MM.1S (cell line): ENCODE measurements around the gene ZFR.

Experiments used
- DNase-seq: peaks from one replicate; pipeline ENCODE4 v3.0.0-alpha.2; 2015
- H2AFZ ChIP-seq: fragments of 300-600 bp; sonication (generic); 2 replicates; pipeline ENCODE4 v1.6.0; 2016; ENCODE audit warnings: antibody characterized with exemption, low read length
- H3F3A ChIP-seq: fragments of 300-600 bp; sonication (generic); 2 replicates; pipeline ENCODE4 v1.6.1; 2016; ENCODE audit warnings: mild to moderate bottlenecking, antibody characterized with exemption, low read length, moderate library complexity, mixed read lengths; ENCODE audit not compliant: insufficient read depth
- H3K27ac ChIP-seq: fragments of 300-600 bp; sonication (generic); 2 replicates; pipeline ENCODE4 v1.5.1; 2016; ENCODE audit warnings: mild to moderate bottlenecking, low read length
- H3K27me3 ChIP-seq: fragments of 300-600 bp; sonication (generic); replicated peaks from 2 replicates; pipeline ENCODE4 v1.6.0; 2016; ENCODE audit warnings: low read length; ENCODE audit not compliant: insufficient read depth
- H3K36me3 ChIP-seq: fragments of 300-600 bp; sonication (generic); replicated peaks from 2 replicates; pipeline ENCODE4 v1.6.1; 2016; ENCODE audit warnings: mild to moderate bottlenecking, low read length, mixed read lengths; ENCODE audit not compliant: insufficient read depth
- H3K4me1 ChIP-seq: fragments of 300-600 bp; sonication (generic); 2 replicates; pipeline ENCODE4 v1.6.1; 2016; ENCODE audit warnings: low read length, mixed read lengths
- H3K4me2 ChIP-seq: fragments of 300-600 bp; sonication (generic); 2 replicates; pipeline ENCODE4 v1.6.0; 2016; ENCODE audit warnings: low read depth, low read length
- H3K4me3 ChIP-seq: fragments of 300-600 bp; sonication (generic); 2 replicates; pipeline ENCODE4 v1.5.1; 2016; ENCODE audit warnings: low read length, mixed read lengths
- H3K79me2 ChIP-seq: fragments of 300-600 bp; sonication (generic); 2 replicates; pipeline ENCODE4 v1.6.1; 2016; ENCODE audit warnings: mixed run types, low read length, mixed read lengths
- H3K9ac ChIP-seq: fragments of 300-600 bp; sonication (generic); 2 replicates; pipeline ENCODE4 v1.6.1; 2016; ENCODE audit warnings: low read length, mixed read lengths
- H3K9me2 ChIP-seq: fragments of 300-600 bp; sonication (generic); replicated peaks from 2 replicates; pipeline ENCODE4 v1.6.1; 2016; ENCODE audit warnings: mild to moderate bottlenecking, low read length, mixed read lengths; ENCODE audit not compliant: insufficient read depth
- H3K9me3 ChIP-seq: fragments of 300-600 bp; sonication (generic); replicated peaks from 2 replicates; pipeline ENCODE4 v1.6.1; 2016; ENCODE audit warnings: mild to moderate bottlenecking, low read length, mixed read lengths; ENCODE audit not compliant: insufficient read depth
- H4K20me1 ChIP-seq: fragments of 300-600 bp; sonication (generic); 2 replicates; pipeline ENCODE4 v1.6.1; 2016; ENCODE audit warnings: mild to moderate bottlenecking, low read length, moderate library complexity, mixed read lengths; ENCODE audit not compliant: insufficient read depth
- CTCF ChIP-seq: fragments of 300-600 bp; sonication (generic); IDR thresholded peaks from 2 replicates; pipeline ENCODE4 v1.5.1; 2016; ENCODE audit warnings: antibody characterized with exemption, low read length, mixed read lengths
- EZH2 ChIP-seq: fragments of 300-600 bp; sonication (generic); optimal IDR thresholded peaks from 2 replicates; pipeline ENCODE3; 2017; ENCODE audit warnings: low read depth, mild to moderate bottlenecking, antibody characterized with exemption, low read length, mixed read lengths
- EZH2phosphoT487 ChIP-seq: fragments of 300-600 bp; sonication (generic); IDR thresholded peaks from 2 replicates; pipeline ENCODE4 v1.6.1; 2018; ENCODE audit warnings: antibody characterized with exemption, low read length

Gene ZFR

GRCh38 chr5:32394981-32395380 lies 49.6 kb downstream of the ZFR start:
- H3K79me2 ChIP-seq = 0 out of 2 replicates have a peak, but pooled peaks cover 7% of the 10 kb centered on the region
- no peak for DNase-seq
- no peak for TF ChIP-seq EZH2phosphoT487
- H3K9me3 ChIP-seq = no peaks in the 10 kb centered on the region
- no peak overlapping the region for H3K27ac ChIP-seq
- H2AFZ ChIP-seq = no peak overlapping the region
- H3K4me3 ChIP-seq = no peak overlapping the region
- no peaks in the 10 kb centered on the region for H3F3A ChIP-seq
- H3K27me3 ChIP-seq = no peaks in the 10 kb centered on the region
- H3K9ac ChIP-seq = no peak overlapping the region
- no peaks in the 10 kb centered on the region for H4K20me1 ChIP-seq
- no peak overlapping the region for H3K4me2 ChIP-seq
- peaks cover 22% of the 10 kb centered on the region for H3K36me3 ChIP-seq
- 0 out of 2 replicates have a peak, but pooled peaks cover 6% of the 10 kb centered on the region for H3K4me1 ChIP-seq
- no peaks in the 10 kb centered on the region for H3K9me2 ChIP-seq

GRCh38 chr5:32392039-32392438 lies 52.5 kb downstream of the ZFR start:
- DNase-seq = no peak
- H3F3A ChIP-seq = no peaks in the 10 kb centered on the region
- 0 out of 2 replicates have a peak, but pooled peaks cover 6% of the 10 kb centered on the region for H3K4me1 ChIP-seq
- no peaks in the 10 kb centered on the region for H3K27me3 ChIP-seq
- no peak overlapping the region for H3K4me2 ChIP-seq
- no peak overlapping the region for H2AFZ ChIP-seq
- H4K20me1 ChIP-seq = no peaks in the 10 kb centered on the region
- H3K27ac ChIP-seq = no peak overlapping the region
- no peaks in the 10 kb centered on the region for H3K9me3 ChIP-seq
- H3K79me2 ChIP-seq = 0 out of 2 replicates have a peak, but pooled peaks cover 7% of the 10 kb centered on the region
- no peak overlapping the region for H3K9ac ChIP-seq
- peaks cover 22% of the 10 kb centered on the region for H3K36me3 ChIP-seq
- H3K4me3 ChIP-seq = no peak overlapping the region
- TF ChIP-seq EZH2phosphoT487 = no peak
- no peak for TF ChIP-seq CTCF
- TF ChIP-seq EZH2 = no peak
- no peaks in the 10 kb centered on the region for H3K9me2 ChIP-seq

GRCh38 chr5:32390819-32391591 lies 53.5 kb downstream of the ZFR start:
- TF ChIP-seq EZH2 = no peak
- TF ChIP-seq CTCF = 0 out of 2 replicates have a peak, but pooled peaks have one; percentile 1
- TF ChIP-seq EZH2phosphoT487 = no peak
- no peaks in the 10 kb centered on the region for H3K9me3 ChIP-seq
- H3F3A ChIP-seq = no peaks in the 10 kb centered on the region
- H3K27me3 ChIP-seq = no peaks in the 10 kb centered on the region
- H3K4me3 ChIP-seq = no peak overlapping the region
- no peaks in the 10 kb centered on the region for H4K20me1 ChIP-seq
- H3K4me2 ChIP-seq = no peak overlapping the region
- no peak overlapping the region for H2AFZ ChIP-seq
- no peak for DNase-seq
- H3K9ac ChIP-seq = no peak overlapping the region
- peaks cover 18% of the 10 kb centered on the region for H3K36me3 ChIP-seq
- H3K9me2 ChIP-seq = no peaks in the 10 kb centered on the region
- no peak overlapping the region for H3K27ac ChIP-seq
- 0 out of 2 replicates have a peak, but pooled peaks cover 6% of the 10 kb centered on the region for H3K4me1 ChIP-seq
- H3K79me2 ChIP-seq = 0 out of 2 replicates have a peak, but pooled peaks cover 7% of the 10 kb centered on the region
